Measurements from ENCODE around the gene RRH. TPM values are rescaled to one million over a fixed set of nuclear protein-coding genes. Genes with fewer than 3 reads are reported as not detected.
A peak's percentile ranks its signal among the peaks of the same experiment; 100 is the strongest.
"Not testable (repeated sequence)": the region's sequence is repeated elsewhere in the genome, so short reads cannot be mapped to it uniquely, and the experiment has no call there.

The RRH gene
- total RNA-seq = under 1 TPM in 1 of 2 experiments, not detected in 1; 0.26 TPM

GRCh38 chr4:109827672-109828071 lies at the start of gene RRH:
Gene RRH, plus strand, starts transcription at chr4:109827972. Its CDS starts 56 bp downstream, at chr4:109828028.
- ChIA-PET POLR2A (no interaction called here), CTCF (interaction anchor here (0.7 to 4.0 kb wide), 8 partner anchors 13 to 685 kb away, joined by 3 to 20 read pairs (median 4); partner anchors contain the start of genes CASP6 and GAR1)
- DNase-seq (no peak), ATAC-seq (no peak)
- H3K9me3 Mint-ChIP-seq (ENCODE audit: insufficient read depth) = no peaks in the 10 kb centered on the region
- H3K36me3 Mint-ChIP-seq (ENCODE audit: low read depth) = peaks cover 12% of the 10 kb centered on the region
- H3K27ac Mint-ChIP-seq = no peak within 1 kb of the TSS
- H3K27me3 Mint-ChIP-seq (ENCODE audit: low read depth) = no peaks in the 10 kb centered on the region
- H3K4me1 Mint-ChIP-seq (ENCODE audit: low read depth) = no peaks in the 10 kb centered on the region
- no peak within 1 kb of the TSS for H3K4me3 Mint-ChIP-seq

- H3K9me3 Mint-ChIP-seq (ENCODE audit: insufficient read depth); H3K4me1 Mint-ChIP-seq (ENCODE audit: low read depth); DNase-seq; CTCF ChIA-PET; ATAC-seq; H3K36me3 Mint-ChIP-seq (ENCODE audit: low read depth); POLR2A ChIA-PET; H3K4me3 Mint-ChIP-seq; H3K27ac Mint-ChIP-seq: not testable (repeated sequence)
- peaks cover 18% of the 10 kb centered on the region for H3K27me3 Mint-ChIP-seq (ENCODE audit: low read depth)
Observed at GRCh38 chr4:109782092-109782491, 45.7 kb upstream of the RRH start.

GRCh38 chr4:109786846-109787245 lies 40.9 kb upstream of the RRH start:
- peaks cover 11% of the 10 kb centered on the region for H3K9me3 Mint-ChIP-seq (ENCODE audit: insufficient read depth)
- no peak for ATAC-seq
- H3K4me1 Mint-ChIP-seq (ENCODE audit: low read depth) = no peaks in the 10 kb centered on the region
- DNase-seq = no peak
- H3K4me3 Mint-ChIP-seq = no peak overlapping the region
- ChIA-PET CTCF (no interaction called here), POLR2A (no interaction called here)
- H3K36me3 Mint-ChIP-seq (ENCODE audit: low read depth) = no peaks in the 10 kb centered on the region
- no peak overlapping the region for H3K27ac Mint-ChIP-seq
- peaks cover 32% of the 10 kb centered on the region for H3K27me3 Mint-ChIP-seq (ENCODE audit: low read depth)

GRCh38 chr4:109787807-109788206 lies 40.0 kb upstream of the RRH start:
- Mint-ChIP-seq H3K9me3 (ENCODE audit: insufficient read depth) (peaks cover 11% of the 10 kb centered on the region), H3K27me3 (ENCODE audit: low read depth) (peaks cover 28% of the 10 kb centered on the region), H3K4me3 (no peak overlapping the region), H3K36me3 (ENCODE audit: low read depth) (no peaks in the 10 kb centered on the region), H3K4me1 (ENCODE audit: low read depth) (no peaks in the 10 kb centered on the region), H3K27ac (no peak overlapping the region)
- DNase-seq = no peak
- ChIA-PET POLR2A (no interaction called here), CTCF (no interaction called here)
- no peak for ATAC-seq

- H3K36me3 Mint-ChIP-seq (ENCODE audit: low read depth) = no peaks in the 10 kb centered on the region
- no peak for ATAC-seq
- no peak overlapping the region for H3K4me3 Mint-ChIP-seq
- ChIA-PET POLR2A (no interaction called here), CTCF (interaction anchor here (1.2 kb wide), 1 partner anchor 715 kb away, joined by 3 read pairs; no protein-coding TSS in a partner anchor)
- H3K9me3 Mint-ChIP-seq (ENCODE audit: insufficient read depth) = peaks cover 11% of the 10 kb centered on the region
- H3K4me1 Mint-ChIP-seq (ENCODE audit: low read depth) = no peaks in the 10 kb centered on the region
- peaks cover 10% of the 10 kb centered on the region for H3K27me3 Mint-ChIP-seq (ENCODE audit: low read depth)
- DNase-seq = no peak
- no peak overlapping the region for H3K27ac Mint-ChIP-seq
Observed at GRCh38 chr4:109795059-109795458, 32.7 kb upstream of the RRH start.

GRCh38 chr4:109798866-109799265 lies 28.9 kb upstream of the RRH start:
- Mint-ChIP-seq H3K4me1 (ENCODE audit: low read depth) (no peaks in the 10 kb centered on the region), H3K27me3 (ENCODE audit: low read depth) (peaks cover 4% of the 10 kb centered on the region), H3K27ac (no peak overlapping the region), H3K9me3 (ENCODE audit: insufficient read depth) (peaks cover 10% of the 10 kb centered on the region), H3K4me3 (no peak overlapping the region), H3K36me3 (ENCODE audit: low read depth) (no peaks in the 10 kb centered on the region)
- ChIA-PET POLR2A (no interaction called here), CTCF (interaction anchor here (1.4 kb wide), 1 partner anchor 367 kb away, joined by 3 read pairs; no protein-coding TSS in a partner anchor)
- DNase-seq (no peak), ATAC-seq (no peak)

- H3K36me3 Mint-ChIP-seq (ENCODE audit: low read depth) = no peaks in the 10 kb centered on the region
- DNase-seq = no peak
- H3K4me3 Mint-ChIP-seq = no peak overlapping the region
- peaks cover 3% of the 10 kb centered on the region for H3K9me3 Mint-ChIP-seq (ENCODE audit: insufficient read depth)
- peaks cover 4% of the 10 kb centered on the region for H3K27me3 Mint-ChIP-seq (ENCODE audit: low read depth)
- ChIA-PET POLR2A (interaction anchor here (0.5 kb wide), 1 partner anchor 1264 kb away, joined by 3 read pairs; no protein-coding TSS in a partner anchor), CTCF (no interaction called here)
- no peak for ATAC-seq
- no peaks in the 10 kb centered on the region for H3K4me1 Mint-ChIP-seq (ENCODE audit: low read depth)
- no peak overlapping the region for H3K27ac Mint-ChIP-seq
Observed at GRCh38 chr4:109801099-109801789, 26.5 kb upstream of the RRH start.

GRCh38 chr4:109801895-109802319 lies 25.9 kb upstream of the RRH start, which contains the start of gene CFI:
Gene CFI, minus strand, starts transcription at chr4:109801999. Its CDS starts 28 bp downstream, at chr4:109801971.
- no peaks in the 10 kb centered on the region for H3K4me1 Mint-ChIP-seq (ENCODE audit: low read depth)
- ChIA-PET CTCF (no interaction called here), POLR2A (no interaction called here)
- H3K9me3 Mint-ChIP-seq (ENCODE audit: insufficient read depth) = no peaks in the 10 kb centered on the region
- H3K36me3 Mint-ChIP-seq (ENCODE audit: low read depth) = no peaks in the 10 kb centered on the region
- no peak within 1 kb of the TSS for H3K4me3 Mint-ChIP-seq
- H3K27me3 Mint-ChIP-seq (ENCODE audit: low read depth) = peaks cover 4% of the 10 kb centered on the region
- H3K27ac Mint-ChIP-seq = no peak within 1 kb of the TSS
- no peak for DNase-seq
- ATAC-seq = no peak

GRCh38 chr4:109803924-109804571 lies 23.7 kb upstream of the RRH start:
- no peaks in the 10 kb centered on the region for H3K4me1 Mint-ChIP-seq (ENCODE audit: low read depth)
- DNase-seq = peak; percentile 33
- H3K9me3 Mint-ChIP-seq (ENCODE audit: insufficient read depth) = no peaks in the 10 kb centered on the region
- H3K27me3 Mint-ChIP-seq (ENCODE audit: low read depth) = peaks cover 6% of the 10 kb centered on the region
- POLR2A ChIA-PET = no interaction called here
- peak; percentile 58 for ATAC-seq
- H3K36me3 Mint-ChIP-seq (ENCODE audit: low read depth) = no peaks in the 10 kb centered on the region
- CTCF ChIA-PET = interaction anchor here (0.6 to 2.1 kb wide), 7 partner anchors 11 to 381 kb away, joined by 3 to 14 read pairs (median 3); partner anchors contain the start of genes GAR1 and SEC24B
- no peak overlapping the region for H3K27ac Mint-ChIP-seq
- no peak overlapping the region for H3K4me3 Mint-ChIP-seq

GRCh38 chr4:109809655-109810054 lies 18.1 kb upstream of the RRH start:
- Mint-ChIP-seq H3K36me3 (ENCODE audit: low read depth) (peaks cover 5% of the 10 kb centered on the region), H3K27ac (no peak overlapping the region), H3K4me1 (ENCODE audit: low read depth) (peaks cover 6% of the 10 kb centered on the region), H3K27me3 (ENCODE audit: low read depth) (peaks cover 4% of the 10 kb centered on the region), H3K4me3 (no peak overlapping the region), H3K9me3 (ENCODE audit: insufficient read depth) (no peaks in the 10 kb centered on the region)
- ChIA-PET CTCF (no interaction called here), POLR2A (no interaction called here)
- ATAC-seq (no peak), DNase-seq (no peak)

GRCh38 chr4:109810552-109811387 lies 17.0 kb upstream of the RRH start:
- DNase-seq = no peak
- Mint-ChIP-seq H3K4me1 (ENCODE audit: low read depth) (peaks cover 9% of the 10 kb centered on the region), H3K9me3 (ENCODE audit: insufficient read depth) (no peaks in the 10 kb centered on the region), H3K4me3 (no peak overlapping the region), H3K36me3 (ENCODE audit: low read depth) (peaks cover 10% of the 10 kb centered on the region), H3K27ac (no peak overlapping the region), H3K27me3 (ENCODE audit: low read depth) (peaks cover 4% of the 10 kb centered on the region)
- ChIA-PET POLR2A (no interaction called here), CTCF (interaction anchor here (0.8 kb wide), 1 partner anchor 107 kb away, joined by 3 read pairs; the partner anchor contains the start of gene CASP6)
- ATAC-seq = no peak

All from activated CD8-positive, alpha-beta T cell treated with anti-CD3 and anti-CD28 coated beads, Interleukin-2, amount 10 ng/mL, durations not matched to agents 7 days and 5 days (primary cell).